Measurements from ENCODE around the gene MKX.

DNA sequence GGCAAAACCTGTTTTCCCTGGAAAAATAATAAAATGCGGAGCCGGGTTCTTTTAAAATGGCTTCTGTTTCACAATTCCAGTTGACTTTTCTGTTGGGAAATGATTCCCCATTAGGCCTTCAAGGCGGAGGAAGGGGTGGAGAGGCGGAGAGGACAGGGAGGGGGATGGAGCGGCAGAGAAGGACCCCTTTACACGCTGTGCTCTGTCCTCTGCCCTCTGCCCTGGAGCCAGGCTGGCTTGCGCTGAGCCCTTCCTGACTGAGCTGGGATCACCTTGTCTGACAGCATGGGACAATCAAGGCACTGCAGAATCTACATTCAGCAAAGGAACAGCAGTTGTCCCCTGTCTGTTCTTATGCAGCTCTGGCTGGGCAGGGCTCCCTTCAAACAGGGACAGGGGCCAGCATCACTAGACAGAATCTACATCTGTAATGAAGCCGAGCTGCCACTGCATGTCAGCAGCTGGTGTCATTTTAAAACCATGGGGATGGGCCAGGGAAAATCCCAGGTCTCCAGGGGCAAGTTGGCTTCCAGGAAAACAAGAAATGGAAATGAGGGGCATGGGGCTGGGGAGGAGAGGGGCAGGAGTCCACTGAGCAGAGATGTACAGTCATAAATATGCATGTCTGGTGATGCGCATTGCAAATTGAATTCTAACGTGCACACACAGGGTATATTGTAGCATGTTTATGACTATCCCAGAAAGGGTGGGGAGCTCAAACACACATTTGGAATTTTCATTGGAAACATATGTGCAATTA, 120.0 kb downstream of the MKX start:
- no peak for TF ChIP-seq EZH2 (IDR thresholded peaks at IDR 0.05; ENCODE audit: insufficient read depth, poor library complexity, severe bottlenecking)
- no peak for TF ChIP-seq EZH2phosphoT487 (IDR thresholded peaks at IDR 0.05; ENCODE audit: insufficient read depth, low read depth)
